Stimulated activated CD4-positive, alpha-beta T cell treated with anti-CD3 and anti-CD28 coated beads, Interleukin-1b, Interleukin-23, amount 100 ng/mL, for 24 hours (primary cell): ENCODE data around the gene CCNYL1.

Experiments
- DNase-seq, 4 experiments: peaks; one replicate each; pipeline ENCODE4 v3.0.0-alpha.2; 2020; ENCODE audit warnings: low read depth in 4 of 4, low spot score in 1 of 4

CCNYL1 gene

GRCh38 chr2:207787017-207787416 is 75.6 kb downstream of the CCNYL1 start:
- DNase-seq = no peak

GRCh38 chr2:207787800-207788199 is 76.4 kb downstream of the CCNYL1 start:
- DNase-seq = no peak

- DNase-seq = no peak
Observed at GRCh38 chr2:207790898-207791297, 79.5 kb downstream of the CCNYL1 start.

GRCh38 chr2:207791579-207792243 is 80.3 kb downstream of the CCNYL1 start:
- no peak for DNase-seq

- DNase-seq = no peak
Observed at GRCh38 chr2:207792244-207792785, 80.9 kb downstream of the CCNYL1 start.

- DNase-seq = no peak
Observed at GRCh38 chr2:207796585-207797350, 85.3 kb downstream of the CCNYL1 start.

- DNase-seq = no peak
Observed at GRCh38 chr2:207801259-207801658, 89.8 kb downstream of the CCNYL1 start.

GRCh38 chr2:207802650-207803049 is 91.2 kb downstream of the CCNYL1 start:
- no peak for DNase-seq
